NCI-H1092 treated with DMSO at 0.1 percent for 48 hours (cell line): ENCODE results near the gene ARHGAP10.
"Not testable (repeated sequence)": the region's sequence is repeated elsewhere in the genome, so short reads cannot be mapped to it uniquely, and the experiment has no call there.

Experiments
- DNase-seq: peaks from one replicate; lab custom pipeline; 2025; lab: John Stamatoyannopoulos, UW

ARHGAP10 gene

DNA sequence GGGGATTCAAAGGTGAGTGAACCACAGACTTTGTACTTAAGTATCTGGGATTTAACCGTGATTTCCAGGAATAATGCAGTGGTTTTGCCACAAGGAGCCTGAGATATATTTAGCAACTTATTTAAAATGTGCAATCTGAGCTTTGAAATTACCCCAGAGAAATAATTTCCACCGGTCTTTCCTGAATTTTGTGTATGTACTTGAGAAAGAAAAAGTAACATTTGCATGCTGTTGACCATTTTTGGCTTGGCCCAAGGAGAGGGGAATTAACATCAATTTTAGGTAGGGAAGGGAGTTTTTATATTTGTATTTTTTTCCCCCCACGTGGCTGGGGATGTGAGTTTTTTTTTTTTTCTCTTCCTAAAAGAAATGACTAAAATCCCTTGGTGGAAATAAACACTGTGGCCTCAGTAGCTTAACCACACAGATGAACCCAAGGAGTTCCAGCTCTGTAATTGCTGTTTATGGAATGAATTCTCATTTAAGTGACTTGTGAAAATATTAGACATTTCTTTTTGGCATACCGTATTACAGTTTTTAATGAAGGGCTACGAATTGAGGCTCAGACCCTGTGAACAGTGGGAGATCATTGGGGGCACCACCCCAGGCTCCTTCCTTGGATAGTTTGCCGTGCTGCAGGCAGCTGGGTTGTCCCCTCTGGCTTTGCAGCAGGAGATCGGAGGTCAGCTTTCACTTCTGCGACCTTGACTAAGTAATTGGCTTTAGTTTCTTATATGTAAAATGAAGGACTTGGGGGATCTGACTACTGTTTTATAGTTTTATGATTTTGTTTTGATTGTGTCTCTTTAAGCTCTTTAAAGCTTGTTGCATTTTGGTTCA lies 116.1 kb downstream of the ARHGAP10 start:
- DNase-seq = no peak

GRCh38 chr4:147848634-147849033 lies 116.7 kb downstream of the ARHGAP10 start:
- no peak for DNase-seq

GRCh38 chr4:147851135-147851534 lies 119.2 kb downstream of the ARHGAP10 start:
- no peak for DNase-seq

DNA sequence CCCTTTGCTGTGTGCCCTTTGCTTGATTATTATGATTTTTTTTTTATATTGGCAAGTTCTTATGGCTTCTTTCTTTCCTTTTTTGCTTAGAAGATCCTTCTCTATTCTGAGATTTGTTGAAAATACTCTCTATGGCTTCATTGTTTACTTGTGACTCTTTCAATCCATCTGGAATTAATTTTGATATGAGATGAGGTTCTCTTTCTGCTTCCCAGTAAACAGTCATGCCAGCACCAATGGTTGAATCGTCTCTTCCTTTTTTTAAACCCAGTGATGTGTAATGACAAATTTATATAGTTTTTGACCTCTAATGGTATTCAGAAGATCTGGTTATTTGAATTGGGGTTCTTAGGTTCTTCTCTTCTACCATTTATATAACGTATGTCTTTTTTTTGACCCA lies 121.8 kb downstream of the ARHGAP10 start:
- DNase-seq = no peak

GRCh38 chr4:147854154-147854553 lies 122.3 kb downstream of the ARHGAP10 start:
- no peak for DNase-seq

DNA sequence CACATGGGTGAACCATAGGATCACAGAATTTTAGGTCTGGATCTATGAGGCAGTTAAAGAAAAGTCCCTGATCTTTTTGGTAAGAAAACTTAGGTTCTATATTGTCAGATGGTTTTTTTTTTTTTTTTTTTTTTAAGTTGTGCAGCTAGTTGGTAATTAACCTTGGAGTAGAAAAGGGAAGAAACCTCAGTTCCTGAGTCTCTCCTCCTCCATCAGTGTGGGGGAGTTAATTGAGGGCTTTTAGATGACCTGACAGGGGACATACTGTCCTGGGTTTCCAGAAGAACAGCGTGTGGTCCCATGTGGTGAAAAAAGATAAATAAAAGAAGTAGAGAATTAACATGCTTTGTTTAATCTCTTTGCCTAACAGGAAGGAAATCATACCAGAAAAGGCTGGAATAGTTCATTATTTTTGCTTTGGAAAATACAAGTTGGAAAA lies 123.7 kb downstream of the ARHGAP10 start:
- DNase-seq = no peak

GRCh38 chr4:147860960-147861359 lies 129.1 kb downstream of the ARHGAP10 start:
- no peak for DNase-seq

GRCh38 chr4:147862043-147862692 lies 130.3 kb downstream of the ARHGAP10 start:
- no peak for DNase-seq

DNA sequence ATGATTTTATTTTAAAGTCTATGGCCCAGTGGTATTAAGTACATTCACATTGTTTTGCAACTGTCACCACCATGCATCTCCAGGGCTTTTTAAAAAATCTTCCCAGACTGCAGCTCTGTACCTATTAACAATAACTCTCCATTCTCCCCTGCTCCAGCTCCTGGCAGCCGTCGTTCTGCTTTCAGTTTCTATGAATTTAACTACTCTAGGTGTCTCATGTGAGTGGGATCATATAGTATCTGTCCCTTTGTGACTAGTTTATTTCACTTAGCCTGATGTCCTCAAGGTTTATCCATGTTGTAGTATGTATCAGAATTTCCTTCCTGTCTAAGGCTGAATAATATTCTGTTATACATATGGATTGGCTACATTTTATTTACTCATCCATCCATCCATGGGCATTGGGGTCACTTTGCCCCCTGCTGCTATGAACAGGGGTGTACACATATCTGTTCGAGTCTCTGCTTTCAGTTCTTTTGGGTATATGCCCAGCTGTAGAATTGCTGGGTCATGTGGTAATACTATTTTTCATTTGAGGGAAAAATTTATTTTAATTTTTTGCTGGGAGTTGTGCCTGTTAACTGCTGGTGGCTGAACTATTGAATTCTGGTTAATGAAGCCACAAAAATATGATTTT lies 131.3 kb downstream of the ARHGAP10 start:
- DNase-seq = no peak

DNA sequence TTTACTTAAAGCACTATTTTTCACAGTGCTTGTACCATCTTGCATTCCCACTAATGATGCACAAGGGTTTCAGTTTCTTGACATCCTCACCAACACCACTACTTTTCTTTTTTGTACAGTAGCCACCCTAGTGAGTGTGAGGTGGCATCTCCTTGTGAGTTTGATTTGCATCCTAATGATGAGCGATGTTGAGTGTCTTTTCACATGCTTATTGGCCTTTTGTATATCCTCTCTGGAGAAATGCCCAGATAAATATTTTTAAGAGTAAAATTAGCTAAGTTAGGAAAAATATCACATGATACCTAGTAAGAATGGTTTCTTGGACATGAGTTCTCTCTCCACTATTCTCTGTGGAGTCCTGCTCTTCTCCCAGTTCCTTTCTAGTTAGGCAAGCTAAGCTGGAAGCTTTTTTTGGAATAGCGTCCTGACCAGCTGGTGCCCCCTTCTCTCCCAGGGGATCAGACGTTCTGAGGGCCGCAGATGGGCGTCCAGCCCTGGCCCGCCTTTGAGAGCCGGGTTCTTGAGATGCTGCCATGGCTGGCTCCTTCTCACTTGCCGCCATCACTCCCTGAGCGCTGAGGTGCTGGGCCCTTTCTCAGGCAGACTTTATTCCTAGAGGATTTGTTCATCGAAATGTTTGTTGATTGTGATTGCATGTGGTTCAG lies 132.1 kb downstream of the ARHGAP10 start:
- DNase-seq = no peak

- DNase-seq = no peak
Observed at GRCh38 chr4:147864607-147865006, 132.7 kb downstream of the ARHGAP10 start.

DNA sequence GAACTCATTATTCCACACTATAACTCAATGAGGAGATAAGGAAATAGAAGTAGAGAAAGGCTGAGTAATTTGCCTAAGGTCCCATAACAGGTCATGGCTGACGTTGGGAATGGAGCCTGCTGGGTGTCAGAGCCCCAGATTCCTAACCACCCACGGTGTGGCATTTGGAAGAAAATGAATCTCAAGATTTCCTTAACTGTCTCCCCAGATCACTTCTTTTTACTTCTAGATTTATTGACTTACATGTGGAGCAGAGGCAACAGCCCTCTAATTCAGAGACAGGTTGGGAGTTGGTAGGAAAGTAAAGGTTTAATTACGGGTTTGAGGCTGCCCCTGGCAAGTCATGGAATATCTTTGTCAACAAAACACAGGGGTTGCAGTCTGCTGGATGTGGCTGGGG lies 134.0 kb downstream of the ARHGAP10 start:
- DNase-seq = no peak

GRCh38 chr4:147866532-147867271 lies 134.8 kb downstream of the ARHGAP10 start:
- peak; percentile 74 for DNase-seq

- DNase-seq = no peak
Observed at GRCh38 chr4:147874109-147874508, 142.2 kb downstream of the ARHGAP10 start.

DNA sequence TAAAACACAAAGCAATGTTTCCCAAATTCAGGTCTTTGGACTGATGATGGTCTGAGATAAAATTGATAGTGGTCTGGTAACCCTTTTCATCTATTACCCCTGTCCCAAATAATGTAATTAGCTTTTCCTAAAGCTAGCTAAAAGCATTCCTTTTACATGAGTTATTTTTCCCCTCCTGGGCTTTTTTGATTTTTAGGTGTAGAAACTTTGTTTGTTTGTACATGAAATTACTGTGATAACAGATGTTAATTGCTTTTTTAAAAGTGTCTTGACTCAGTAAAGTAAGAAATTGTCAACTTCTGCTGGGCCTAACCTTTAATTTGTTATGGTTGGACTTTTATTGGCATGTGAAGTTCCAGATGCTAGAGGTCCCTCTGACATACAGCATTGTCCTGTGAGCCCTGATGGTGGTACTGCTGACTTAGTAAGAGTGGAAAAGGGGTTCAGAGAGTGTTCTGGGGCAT lies 145.5 kb downstream of the ARHGAP10 start:
- DNase-seq = no peak

- DNase-seq = no peak
Observed at GRCh38 chr4:147879676-147880075, 147.8 kb downstream of the ARHGAP10 start.

DNA sequence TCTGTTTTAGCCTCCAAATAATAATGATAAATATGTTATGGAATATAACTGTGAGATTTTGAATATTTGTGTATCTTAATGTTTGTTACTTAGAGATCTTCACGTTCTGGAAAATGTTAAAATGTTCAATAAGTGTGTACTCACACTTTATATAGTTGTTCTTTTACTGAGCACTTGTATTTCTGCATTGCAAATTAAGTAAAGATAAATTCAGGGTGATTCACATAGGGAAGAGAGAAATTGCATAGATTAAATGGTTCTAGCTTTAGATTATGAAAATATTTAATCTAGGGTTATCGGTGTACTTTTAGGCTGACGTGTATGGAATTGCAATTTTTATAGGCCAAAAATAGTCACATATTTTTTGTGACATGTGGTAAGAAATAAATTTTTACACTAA lies 148.6 kb downstream of the ARHGAP10 start:
- DNase-seq = no peak

DNA sequence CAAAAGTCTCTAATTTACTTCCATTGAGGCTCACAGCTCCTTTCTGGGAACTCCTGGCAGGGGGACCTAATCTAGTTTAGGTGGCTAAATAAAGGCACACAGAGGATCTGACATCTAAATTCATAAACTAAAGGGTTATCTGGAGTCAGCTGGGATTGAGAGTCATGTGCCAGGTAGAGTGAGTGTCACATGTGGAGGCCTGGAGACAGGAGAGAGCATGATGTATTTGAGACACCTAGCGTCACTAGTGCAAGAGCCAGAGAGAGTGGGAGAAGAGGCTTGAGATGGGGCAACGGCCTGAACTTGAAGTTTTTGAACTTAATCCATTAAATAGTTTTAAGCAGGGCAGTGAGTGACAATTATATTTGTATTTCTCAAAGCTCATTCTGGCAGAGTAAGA lies 152.6 kb downstream of the ARHGAP10 start:
- DNase-seq = no peak

- DNase-seq = not testable (repeated sequence)
Observed at GRCh38 chr4:147885216-147885615, 153.3 kb downstream of the ARHGAP10 start.

DNA sequence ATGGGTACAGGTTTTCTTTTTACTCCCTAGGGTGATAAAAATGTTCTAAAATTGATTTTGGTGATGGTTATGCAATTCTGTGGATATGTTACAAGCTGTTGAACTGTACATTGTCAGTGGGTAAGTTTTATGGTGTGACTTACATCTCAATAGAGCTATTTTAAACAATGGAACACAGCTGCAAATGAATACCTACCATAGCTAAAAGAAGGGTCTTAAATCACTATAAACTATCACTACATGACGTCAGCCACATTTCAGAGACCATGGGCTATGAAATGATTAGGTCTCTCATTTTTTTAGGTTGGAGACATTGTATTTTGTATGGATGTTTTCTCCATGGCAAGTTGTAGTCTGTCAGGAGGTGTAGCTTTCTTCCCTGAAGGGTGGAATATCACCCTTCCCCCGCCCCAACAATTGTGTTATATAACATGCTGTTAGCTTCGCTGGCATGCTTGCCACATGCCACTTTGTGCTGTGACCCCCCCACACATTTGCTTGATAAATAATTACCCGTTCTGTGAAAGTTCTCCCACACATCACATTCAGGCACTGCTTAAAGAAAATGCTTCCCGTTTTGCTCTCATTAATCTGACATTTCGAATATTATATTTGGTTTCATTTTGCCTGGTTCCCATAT lies 159.7 kb downstream of the ARHGAP10 start:
- no peak for DNase-seq

DNA sequence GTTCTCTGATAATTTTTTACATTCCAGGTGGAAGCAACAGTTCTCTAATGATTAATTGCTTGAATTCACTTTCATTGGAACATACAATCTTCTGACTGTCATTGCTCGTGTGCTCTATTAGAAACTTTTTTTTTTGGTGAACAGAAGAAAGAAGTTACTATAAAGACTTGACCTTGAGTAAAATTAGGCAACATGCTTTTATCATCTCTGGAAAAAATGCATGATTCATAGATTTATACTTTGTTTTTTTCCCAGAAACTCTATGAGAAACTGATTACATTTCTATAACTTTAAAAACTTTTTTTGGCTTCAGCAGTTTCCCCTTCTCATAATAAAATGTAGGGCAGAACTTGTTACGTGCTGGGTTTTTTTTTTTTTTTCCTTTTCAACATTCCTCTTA lies 167.6 kb downstream of the ARHGAP10 start:
- DNase-seq = no peak
